DND-41 (cell line): Measurements from ENCODE around the gene TRPM3.

Experiments used
- ATAC-seq: fragments of 200-7000 bp; cut with Tn5 transposase; 3 replicates; pipeline ENCODE4 v1.9.1; 2021; ENCODE audit warnings: low read depth; ENCODE audit not compliant: insufficient read depth
- DNase-seq: peaks from one replicate; pipeline ENCODE4 v3.0.0-alpha.2; 2020
- H2AFZ ChIP-seq: 2 replicates; pipeline ENCODE4 v1.6.0; 2012; ENCODE audit warnings: low read depth, low read length
- H3K27ac ChIP-seq: 2 replicates; pipeline ENCODE4 v1.5.1; 2012; ENCODE audit warnings: low read length, inconsistent platforms
- H3K27me3 ChIP-seq: fragments of 200-600 bp; sonication (generic); 2 replicates; pipeline ENCODE4 v1.6.0; 2012; ENCODE audit warnings: low read length, mild to moderate bottlenecking, inconsistent platforms; ENCODE audit not compliant: insufficient read depth, poor library complexity
- H3K36me3 ChIP-seq: 2 replicates; pipeline ENCODE4 v1.5.1; 2012; ENCODE audit warnings: low read length, inconsistent platforms; ENCODE audit not compliant: insufficient read depth
- H3K4me1 ChIP-seq: 2 replicates; pipeline ENCODE4 v1.5.1; 2012; ENCODE audit warnings: mild to moderate bottlenecking, low read length; ENCODE audit not compliant: insufficient read depth
- H3K4me2 ChIP-seq: 2 replicates; pipeline ENCODE4 v1.6.0; 2012; ENCODE audit warnings: mild to moderate bottlenecking, moderate library complexity, low read length, inconsistent platforms; ENCODE audit not compliant: insufficient read depth
- H3K4me3 ChIP-seq, 2 experiments: fragments of 200-600 bp in 1 of 2; shearing (Covaris generic) in 1 of 2; 2 replicates each; pipeline ENCODE4 v1.5.1; 2012 to 2016; ENCODE audit warnings: inconsistent platforms in 2 of 2, low read length in 2 of 2, mild to moderate bottlenecking in 2 of 2, low read depth in 1 of 2, moderate library complexity in 1 of 2
- H3K79me2 ChIP-seq: 2 replicates; pipeline ENCODE4 v1.6.0; 2012; ENCODE audit warnings: low read length, inconsistent platforms; ENCODE audit not compliant: insufficient read depth
- H3K9ac ChIP-seq: 2 replicates; pipeline ENCODE4 v1.6.0; 2012; ENCODE audit warnings: low read depth, mild to moderate bottlenecking, inconsistent platforms, low read length, moderate library complexity
- H3K9me3 ChIP-seq: 2 replicates; pipeline ENCODE4 v1.5.1; 2012; ENCODE audit warnings: low read length, moderate library complexity, mild to moderate bottlenecking, inconsistent platforms; ENCODE audit not compliant: insufficient read depth, severe bottlenecking
- H4K20me1 ChIP-seq: 2 replicates; pipeline ENCODE4 v1.6.0; 2012; ENCODE audit warnings: low read length; ENCODE audit not compliant: insufficient read depth
- EZH2 ChIP-seq: IDR thresholded peaks from 3 replicates; pipeline ENCODE4 v1.6.1; 2012; ENCODE audit warnings: borderline replicate concordance, low read depth, mild to moderate bottlenecking, moderate library complexity, low read length, inconsistent platforms; ENCODE audit not compliant: severe bottlenecking
- TF ChIP-seq, protein P1 (sequence below): IDR thresholded peaks from 2 replicates; pipeline ENCODE4 v1.5.1; 2012; ENCODE audit warnings: borderline replicate concordance, low read length, moderate library complexity, mild to moderate bottlenecking; ENCODE audit not compliant: poor library complexity, severe bottlenecking; ENCODE audit errors: extremely low read depth

Gene TRPM3

GRCh38 chr9:70641631-70642030 is 479.8 kb downstream of the TRPM3 start:
- no peak overlapping the region for H3K27ac ChIP-seq
- DNase-seq = no peak
- H3K4me1 ChIP-seq = no peaks in the 10 kb centered on the region
- H3K79me2 ChIP-seq = no peaks in the 10 kb centered on the region
- no peaks in the 10 kb centered on the region for H3K9me3 ChIP-seq
- H3K27me3 ChIP-seq = no peaks in the 10 kb centered on the region
- H3K36me3 ChIP-seq = no peaks in the 10 kb centered on the region
- no peaks in the 10 kb centered on the region for H4K20me1 ChIP-seq
- TF ChIP-seq, protein P1, sequence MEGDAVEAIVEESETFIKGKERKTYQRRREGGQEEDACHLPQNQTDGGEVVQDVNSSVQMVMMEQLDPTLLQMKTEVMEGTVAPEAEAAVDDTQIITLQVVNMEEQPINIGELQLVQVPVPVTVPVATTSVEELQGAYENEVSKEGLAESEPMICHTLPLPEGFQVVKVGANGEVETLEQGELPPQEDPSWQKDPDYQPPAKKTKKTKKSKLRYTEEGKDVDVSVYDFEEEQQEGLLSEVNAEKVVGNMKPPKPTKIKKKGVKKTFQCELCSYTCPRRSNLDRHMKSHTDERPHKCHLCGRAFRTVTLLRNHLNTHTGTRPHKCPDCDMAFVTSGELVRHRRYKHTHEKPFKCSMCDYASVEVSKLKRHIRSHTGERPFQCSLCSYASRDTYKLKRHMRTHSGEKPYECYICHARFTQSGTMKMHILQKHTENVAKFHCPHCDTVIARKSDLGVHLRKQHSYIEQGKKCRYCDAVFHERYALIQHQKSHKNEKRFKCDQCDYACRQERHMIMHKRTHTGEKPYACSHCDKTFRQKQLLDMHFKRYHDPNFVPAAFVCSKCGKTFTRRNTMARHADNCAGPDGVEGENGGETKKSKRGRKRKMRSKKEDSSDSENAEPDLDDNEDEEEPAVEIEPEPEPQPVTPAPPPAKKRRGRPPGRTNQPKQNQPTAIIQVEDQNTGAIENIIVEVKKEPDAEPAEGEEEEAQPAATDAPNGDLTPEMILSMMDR = no peak
- TF ChIP-seq EZH2 = no peak
- H3K9ac ChIP-seq = no peak overlapping the region
- H3K4me3 ChIP-seq = no peak overlapping the region
- no peak for ATAC-seq
- H3K4me2 ChIP-seq = no peak overlapping the region
- no peak overlapping the region for H2AFZ ChIP-seq

DNA sequence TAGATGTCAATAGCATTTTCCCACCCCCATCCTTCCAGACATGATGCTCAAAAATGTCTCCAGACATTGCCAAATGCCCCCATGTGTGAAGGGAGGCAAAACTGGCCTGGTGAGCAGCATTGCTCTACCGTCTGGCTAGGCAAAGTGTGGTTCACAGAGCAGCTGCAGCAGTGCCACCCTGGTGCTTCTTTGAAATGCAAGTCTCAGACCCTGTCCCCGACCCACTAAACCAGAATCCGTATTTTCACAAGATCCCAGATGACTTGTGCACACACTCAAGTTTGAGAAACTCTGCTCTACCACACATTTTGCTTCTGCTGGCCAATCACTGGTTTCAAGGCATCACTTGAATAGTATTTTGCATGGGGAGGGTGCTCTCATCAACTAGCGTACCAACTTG is 480.4 kb downstream of the TRPM3 start:
- no peaks in the 10 kb centered on the region for H3K79me2 ChIP-seq

GRCh38 chr9:70639853-70640814 is 481.3 kb downstream of the TRPM3 start:
- Histone ChIP-seq H3K9me3 (no peaks in the 10 kb centered on the region), H4K20me1 (no peaks in the 10 kb centered on the region), H3K4me3 (no peak overlapping the region), H3K27me3 (no peaks in the 10 kb centered on the region), H3K36me3 (no peaks in the 10 kb centered on the region), H3K9ac (no peak overlapping the region), H2AFZ (no peak overlapping the region), H3K79me2 (no peaks in the 10 kb centered on the region), H3K27ac (no peak overlapping the region), H3K4me1 (no peaks in the 10 kb centered on the region), H3K4me2 (no peak overlapping the region)
- TF ChIP-seq EZH2 = no peak
- TF ChIP-seq, protein P1 = peak; percentile 62
- ATAC-seq (no peak; the same call in 2 of the 3 replicates), DNase-seq (no peak)

More for the DNA sequence above, 480.4 kb downstream of the TRPM3 start:
- no peak overlapping the region for H3K4me3 ChIP-seq
- no peak overlapping the region for H3K9ac ChIP-seq
- H2AFZ ChIP-seq = no peak overlapping the region
- no peaks in the 10 kb centered on the region for H3K27me3 ChIP-seq
- no peaks in the 10 kb centered on the region for H4K20me1 ChIP-seq
- no peak overlapping the region for H3K4me2 ChIP-seq
- H3K36me3 ChIP-seq = no peaks in the 10 kb centered on the region
- ATAC-seq = no peak
- no peaks in the 10 kb centered on the region for H3K4me1 ChIP-seq
- H3K27ac ChIP-seq = no peak overlapping the region
- no peak for TF ChIP-seq EZH2
- TF ChIP-seq, protein P1 = no peak
- no peaks in the 10 kb centered on the region for H3K9me3 ChIP-seq
- no peak for DNase-seq
